Prostate gland (tissue), 2 donors: Measurements from ENCODE around the gene C22orf23. TPM values are rescaled to one million over a fixed set of nuclear protein-coding genes. Genes with fewer than 3 reads are reported as not detected.

Source experiments
- DNase-seq: peaks from one replicate; pipeline ENCODE4 v3.0.0-alpha.2; 2019; ENCODE audit warnings: low spot score
- H3K27ac ChIP-seq, 2 donors: fragments of 200-600 bp; sonication (generic); 2 replicates each; pipeline ENCODE4 v1.5.1; 2017 to 2019
- H3K27me3 ChIP-seq: fragments of 200-600 bp; sonication (generic); replicated peaks from 2 replicates; pipeline ENCODE4 v1.5.1; 2019; ENCODE audit not compliant: insufficient read depth
- H3K36me3 ChIP-seq, 2 donors: fragments of 200-600 bp; sonication (generic); 1 replicate in 1 of 2; 2 replicates in 1 of 2; pipeline versions ENCODE4 v1.5.1 to v1.8.1; 2017 to 2019
- H3K4me1 ChIP-seq: fragments of 200-600 bp; sonication (generic); replicated peaks from 2 replicates; pipeline ENCODE4 v1.5.1; 2019
- H3K4me3 ChIP-seq, 2 donors: fragments of 200-600 bp; sonication (generic); 2 replicates each; pipeline ENCODE4 v1.5.1; 2017 to 2019
- H3K9me3 ChIP-seq: fragments of 200-600 bp; sonication (generic); 2 replicates; pipeline ENCODE4 v1.5.1; 2017
- POLR2A ChIP-seq: fragments of 450-650 bp; IDR thresholded peaks from one replicate; pipeline ENCODE4 v1.6.1; 2016; ENCODE audit warnings: antibody characterized with exemption, mild to moderate bottlenecking
- POLR2AphosphoS5 ChIP-seq: sonication (generic); formaldehyde crosslinking; IDR thresholded peaks from one replicate; pipeline ENCODE4 v1.6.1; 2017; ENCODE audit warnings: antibody characterized with exemption
- WGBS: methylation state at CpG from one replicate; pipeline ENCODE4 v1.1.5; 2018; 5-methylcytosine and 5-hydroxymethylcytosine counted together
- intact Hi-C: fragments of 100-400 bp; cut with DNase I; formaldehyde crosslinking; loops from one replicate; pipeline ENCODE4 v1.14.2; 2022
- total RNA-seq, 2 donors: library from RNA; depleted of rRNA; stranded (reverse); fragments of >200 nt; gene quantifications; one replicate each; pipeline ENCODE4 v1.1.0, GENCODE V29; 2016
- TF ChIP-seq, protein P1 (sequence below), 4 experiments: fragments of 200-600 bp in 2 of 4; fragments of 450-650 bp in 2 of 4; sonication (generic) in 2 of 4; IDR thresholded peaks; 1 replicate in 3 of 4; 2 replicates in 1 of 4; pipeline ENCODE4 v1.5.1; 2016 to 2019; ENCODE audit warnings: antibody characterized with exemption in 4 of 4, mild to moderate bottlenecking in 2 of 4, moderate library complexity in 2 of 4

C22orf23 gene
- total RNA-seq, 2 donors from 2014 or later, result 9.7 TPM; not detected in 1

GRCh38 chr22:37924386-37925065, 28.9 kb downstream of the C22orf23 start:
- H3K4me3 ChIP-seq, result no peak overlapping the region
- peaks cover under 1% of the 10 kb centered on the region for H3K4me1 ChIP-seq
- intact Hi-C loops, result no loop called here
- H3K9me3 ChIP-seq, result no peaks in the 10 kb centered on the region
- DNase-seq, result no peak
- WGBS, result 84% methylated on average over 18 of the region's 18 CpGs
- H3K27ac ChIP-seq, result no peak overlapping the region
- no peaks in the 10 kb centered on the region for H3K27me3 ChIP-seq
- H3K36me3 ChIP-seq, result peaks cover 0 to 20% of the 10 kb centered on the region in 2 donors
- TF ChIP-seq POLR2AphosphoS5, result no peak
- TF ChIP-seq POLR2A, result no peak
- TF ChIP-seq, protein P1, sequence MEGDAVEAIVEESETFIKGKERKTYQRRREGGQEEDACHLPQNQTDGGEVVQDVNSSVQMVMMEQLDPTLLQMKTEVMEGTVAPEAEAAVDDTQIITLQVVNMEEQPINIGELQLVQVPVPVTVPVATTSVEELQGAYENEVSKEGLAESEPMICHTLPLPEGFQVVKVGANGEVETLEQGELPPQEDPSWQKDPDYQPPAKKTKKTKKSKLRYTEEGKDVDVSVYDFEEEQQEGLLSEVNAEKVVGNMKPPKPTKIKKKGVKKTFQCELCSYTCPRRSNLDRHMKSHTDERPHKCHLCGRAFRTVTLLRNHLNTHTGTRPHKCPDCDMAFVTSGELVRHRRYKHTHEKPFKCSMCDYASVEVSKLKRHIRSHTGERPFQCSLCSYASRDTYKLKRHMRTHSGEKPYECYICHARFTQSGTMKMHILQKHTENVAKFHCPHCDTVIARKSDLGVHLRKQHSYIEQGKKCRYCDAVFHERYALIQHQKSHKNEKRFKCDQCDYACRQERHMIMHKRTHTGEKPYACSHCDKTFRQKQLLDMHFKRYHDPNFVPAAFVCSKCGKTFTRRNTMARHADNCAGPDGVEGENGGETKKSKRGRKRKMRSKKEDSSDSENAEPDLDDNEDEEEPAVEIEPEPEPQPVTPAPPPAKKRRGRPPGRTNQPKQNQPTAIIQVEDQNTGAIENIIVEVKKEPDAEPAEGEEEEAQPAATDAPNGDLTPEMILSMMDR (IDR thresholded peaks at IDR 0.05), result no peak

GRCh38 chr22:37923927-37924326, 29.5 kb downstream of the C22orf23 start:
- Histone ChIP-seq H3K36me3 (peaks cover 5 to 20% of the 10 kb centered on the region in 2 donors), H3K27me3 (no peaks in the 10 kb centered on the region), H3K9me3 (no peaks in the 10 kb centered on the region), H3K4me3 (no peak overlapping the region), H3K4me1 (no peaks in the 10 kb centered on the region), H3K27ac (no peak overlapping the region)
- intact Hi-C loops, result no loop called here
- WGBS, result 84% methylated on average over 4 of the region's 4 CpGs
- no peak for TF ChIP-seq POLR2A
- no peak for TF ChIP-seq POLR2AphosphoS5
- TF ChIP-seq, protein P1 (IDR thresholded peaks at IDR 0.05), result no peak
- DNase-seq, result no peak

DNA sequence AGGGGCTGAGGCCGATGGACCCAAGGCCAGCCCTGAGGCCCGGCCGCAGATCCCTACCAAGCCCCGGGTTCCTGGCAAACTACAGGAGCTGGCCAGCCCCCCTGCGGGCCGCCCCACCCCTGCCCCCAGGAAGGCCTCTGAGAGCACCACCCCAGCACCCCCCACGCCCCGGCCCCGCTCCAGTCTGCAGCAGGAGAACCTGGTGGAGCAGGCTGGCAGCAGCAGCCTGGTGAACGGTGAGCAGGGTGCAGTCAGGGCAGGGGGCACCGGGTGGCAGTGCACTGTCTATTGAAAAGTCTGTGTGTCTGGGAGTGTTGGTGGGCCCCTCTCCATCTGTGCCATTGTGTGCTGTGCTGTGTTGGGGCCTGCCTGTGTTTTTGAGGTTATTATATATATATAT, 31.2 kb downstream of the C22orf23 start:
- intact Hi-C loops, result no loop called here
- no peaks in the 10 kb centered on the region for H3K4me1 ChIP-seq
- H3K36me3 ChIP-seq, result peaks cover 13 to 15% of the 10 kb centered on the region in 2 donors
- no peaks in the 10 kb centered on the region for H3K27me3 ChIP-seq
- no peak overlapping the region for H3K4me3 ChIP-seq
- TF ChIP-seq, protein P1 (IDR thresholded peaks at IDR 0.05), result no peak
- TF ChIP-seq POLR2A (no peak), POLR2AphosphoS5 (no peak)
- H3K9me3 ChIP-seq, result no peaks in the 10 kb centered on the region
- H3K27ac ChIP-seq, result no peak overlapping the region
- WGBS, result 88% methylated on average over 8 of the region's 11 CpGs
- DNase-seq, result no peak

DNA sequence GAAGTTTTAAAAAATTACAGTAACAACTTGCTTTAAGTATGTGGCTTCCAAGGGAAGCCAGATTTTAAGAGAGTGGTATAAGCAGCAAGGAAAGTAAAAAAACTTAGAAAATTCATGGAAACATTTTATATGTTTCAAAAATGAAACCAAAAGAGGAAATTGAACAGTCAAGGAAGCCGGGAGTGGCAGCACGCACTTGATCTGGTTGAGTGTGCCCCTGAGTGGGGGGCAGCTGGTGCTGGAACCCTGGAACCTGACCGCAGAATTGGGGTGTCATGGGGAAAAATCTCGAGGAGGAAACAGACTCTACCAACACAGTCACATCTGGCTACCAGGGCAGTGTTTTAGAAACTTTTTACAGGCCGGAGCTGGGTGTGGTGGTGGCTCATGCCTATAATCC, 33.3 kb downstream of the C22orf23 start:
- intact Hi-C loops, result no loop called here
- Histone ChIP-seq H3K36me3 (peaks cover 0 to 13% of the 10 kb centered on the region in 2 donors), H3K9me3 (no peaks in the 10 kb centered on the region), H3K4me1 (no peaks in the 10 kb centered on the region), H3K27me3 (no peaks in the 10 kb centered on the region), H3K27ac (no peak overlapping the region), H3K4me3 (no peak overlapping the region)
- 75% methylated on average over 5 of the region's 5 CpGs for WGBS
- no peak for DNase-seq
- TF ChIP-seq POLR2AphosphoS5 (no peak), POLR2A (no peak)
- TF ChIP-seq, protein P1 (IDR thresholded peaks at IDR 0.05), result no peak
